Tibial nerve (tissue), 4 donors: Measurements from ENCODE around the gene DNM3.

ENCODE experiments used
- EP300 ChIP-seq, 2 donors: sonication (generic); formaldehyde crosslinking; IDR thresholded peaks; one replicate each; pipeline ENCODE4 v1.6.1; 2017; ENCODE audit warnings: antibody characterized with exemption in 2 of 2, mild to moderate bottlenecking in 1 of 2
- POLR2A ChIP-seq, 2 donors: fragments of 450-650 bp; IDR thresholded peaks; one replicate each; pipeline ENCODE4 v1.6.1; 2017; ENCODE audit warnings: antibody characterized with exemption in 2 of 2, mild to moderate bottlenecking in 2 of 2, moderate library complexity in 2 of 2
- TF ChIP-seq, protein P1 (sequence below), 5 experiments: fragments of 200-600 bp in 3 of 5; fragments of 450-650 bp in 2 of 5; sonication (generic) in 3 of 5; IDR thresholded peaks; one replicate each; pipeline ENCODE4 v1.5.1; 2016 to 2019; ENCODE audit warnings: antibody characterized with exemption in 5 of 5, mild to moderate bottlenecking in 3 of 5, moderate library complexity in 2 of 5

DNA sequence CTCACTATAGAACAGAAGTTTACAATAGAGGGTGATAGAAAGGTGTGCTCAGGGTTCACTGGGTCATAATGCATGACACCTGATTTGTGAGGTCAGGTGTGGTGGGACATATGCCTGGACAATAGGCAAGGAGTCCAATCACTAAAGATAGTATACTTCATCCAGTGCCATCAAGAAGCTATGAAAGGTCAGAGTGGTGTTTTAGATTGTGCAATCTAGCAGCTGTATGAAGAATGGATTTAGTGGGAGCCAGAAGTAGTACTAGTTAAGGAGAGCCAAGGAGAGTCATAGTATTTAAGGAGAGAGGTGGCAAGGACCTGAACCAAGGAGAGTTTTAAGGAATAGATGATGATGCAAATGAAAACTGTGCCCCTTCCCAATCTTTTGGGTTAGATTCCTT is 498.5 kb downstream of the DNM3 start:
- TF ChIP-seq, protein P1, sequence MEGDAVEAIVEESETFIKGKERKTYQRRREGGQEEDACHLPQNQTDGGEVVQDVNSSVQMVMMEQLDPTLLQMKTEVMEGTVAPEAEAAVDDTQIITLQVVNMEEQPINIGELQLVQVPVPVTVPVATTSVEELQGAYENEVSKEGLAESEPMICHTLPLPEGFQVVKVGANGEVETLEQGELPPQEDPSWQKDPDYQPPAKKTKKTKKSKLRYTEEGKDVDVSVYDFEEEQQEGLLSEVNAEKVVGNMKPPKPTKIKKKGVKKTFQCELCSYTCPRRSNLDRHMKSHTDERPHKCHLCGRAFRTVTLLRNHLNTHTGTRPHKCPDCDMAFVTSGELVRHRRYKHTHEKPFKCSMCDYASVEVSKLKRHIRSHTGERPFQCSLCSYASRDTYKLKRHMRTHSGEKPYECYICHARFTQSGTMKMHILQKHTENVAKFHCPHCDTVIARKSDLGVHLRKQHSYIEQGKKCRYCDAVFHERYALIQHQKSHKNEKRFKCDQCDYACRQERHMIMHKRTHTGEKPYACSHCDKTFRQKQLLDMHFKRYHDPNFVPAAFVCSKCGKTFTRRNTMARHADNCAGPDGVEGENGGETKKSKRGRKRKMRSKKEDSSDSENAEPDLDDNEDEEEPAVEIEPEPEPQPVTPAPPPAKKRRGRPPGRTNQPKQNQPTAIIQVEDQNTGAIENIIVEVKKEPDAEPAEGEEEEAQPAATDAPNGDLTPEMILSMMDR (IDR thresholded peaks at IDR 0.05): no peak
- TF ChIP-seq POLR2A (IDR thresholded peaks at IDR 0.05) (no peak), EP300 (IDR thresholded peaks at IDR 0.05) (no peak)
